Karpas-422 (cell line): ENCODE measurements around the gene SYCP3. TPM values are rescaled to one million over a fixed set of nuclear protein-coding genes. Genes with fewer than 3 reads are reported as not detected.

ENCODE experiments used
- DNase-seq: peaks from one replicate; pipeline ENCODE4 v3.0.0-alpha.2; 2015
- H2AFZ ChIP-seq: fragments of 200-600 bp; sonication (generic); 2 replicates; pipeline ENCODE4 v1.6.1; 2014; ENCODE audit warnings: antibody characterized with exemption, low read length, mixed read lengths
- H3K27ac ChIP-seq: fragments of 200-600 bp; sonication (generic); 2 replicates; pipeline ENCODE4 v1.5.1; 2014; ENCODE audit warnings: mild to moderate bottlenecking, low read length, moderate library complexity
- H3K27me3 ChIP-seq: fragments of 200-600 bp; sonication (generic); 2 replicates; pipeline ENCODE4 v1.6.1; 2014; ENCODE audit warnings: low read length, mixed read lengths
- H3K36me3 ChIP-seq: fragments of 200-600 bp; sonication (generic); 2 replicates; pipeline ENCODE4 v1.6.1; 2014; ENCODE audit warnings: low read length, mixed read lengths; ENCODE audit not compliant: insufficient read depth
- H3K4me1 ChIP-seq: fragments of 200-600 bp; sonication (generic); 2 replicates; pipeline ENCODE4 v1.6.1; 2014; ENCODE audit warnings: mild to moderate bottlenecking, low read length, mixed read lengths
- H3K4me2 ChIP-seq: fragments of 200-600 bp; sonication (generic); 2 replicates; pipeline ENCODE4 v1.6.1; 2014; ENCODE audit warnings: low read length, low read depth, mild to moderate bottlenecking; ENCODE audit not compliant: poor library complexity, severe bottlenecking
- H3K4me3 ChIP-seq: fragments of 200-600 bp; sonication (generic); 2 replicates; pipeline ENCODE4 v1.5.1; 2014; ENCODE audit warnings: mild to moderate bottlenecking, antibody characterized with exemption, low read length, mixed read lengths
- H3K79me2 ChIP-seq: fragments of 200-600 bp; sonication (generic); 2 replicates; pipeline ENCODE4 v1.6.1; 2014; ENCODE audit warnings: mild to moderate bottlenecking, low read length, mixed read lengths
- H3K9ac ChIP-seq: fragments of 200-600 bp; sonication (generic); 2 replicates; pipeline ENCODE4 v1.6.0; 2014; ENCODE audit warnings: low read length
- H3K9me2 ChIP-seq: fragments of 200-600 bp; sonication (generic), shearing (Covaris generic); replicated peaks from 2 replicates; pipeline ENCODE4 v1.6.0; 2014; ENCODE audit warnings: mild to moderate bottlenecking, low read length, moderate library complexity; ENCODE audit not compliant: insufficient read depth
- H3K9me3 ChIP-seq: fragments of 300-700, 200-600 bp; sonication (generic); 2 replicates; pipeline ENCODE4 v1.6.1; 2014; ENCODE audit warnings: low read length, mixed read lengths
- H4K20me1 ChIP-seq: fragments of 200-600 bp; sonication (generic); 2 replicates; pipeline ENCODE4 v1.6.1; 2014; ENCODE audit warnings: mild to moderate bottlenecking, antibody characterized with exemption, low read length, low read depth; ENCODE audit not compliant: insufficient read depth
- total RNA-seq: library from RNA; depleted of rRNA; stranded (reverse); fragments of >200 nt; shearing (Covaris generic); gene quantifications from 2 replicates; pipeline ENCODE4 v1.2.3, GENCODE V29; 2014; ENCODE audit warnings: low replicate concordance

The SYCP3 gene
- total RNA-seq, 1 experiment from 2014 or later = not detected

GRCh38 chr12:101703487-101703886 is 35.8 kb downstream of the SYCP3 start:
- Histone ChIP-seq H3K79me2 (no peaks in the 10 kb centered on the region), H3K4me2 (no peak overlapping the region)

GRCh38 chr12:101700299-101700820 is 38.9 kb downstream of the SYCP3 start:
- H3K9me2 ChIP-seq = no peaks in the 10 kb centered on the region
- no peaks in the 10 kb centered on the region for H3K79me2 ChIP-seq
- no peak overlapping the region for H3K4me2 ChIP-seq

More at GRCh38 chr12:101703487-101703886, 35.8 kb downstream of the SYCP3 start:
- no peaks in the 10 kb centered on the region for H3K36me3 ChIP-seq
- no peaks in the 10 kb centered on the region for H3K9me3 ChIP-seq
- H3K27me3 ChIP-seq = no peaks in the 10 kb centered on the region
- H2AFZ ChIP-seq = no peak overlapping the region
- no peak overlapping the region for H3K9ac ChIP-seq
- H3K9me2 ChIP-seq = no peaks in the 10 kb centered on the region
- no peaks in the 10 kb centered on the region for H4K20me1 ChIP-seq
- no peaks in the 10 kb centered on the region for H3K4me1 ChIP-seq
- no peak overlapping the region for H3K4me3 ChIP-seq
- no peak for DNase-seq
- H3K27ac ChIP-seq = no peak overlapping the region

GRCh38 chr12:101698800-101699347 is 40.4 kb downstream of the SYCP3 start:
- H3K4me2 ChIP-seq = no peak overlapping the region
- no peaks in the 10 kb centered on the region for H3K9me3 ChIP-seq
- H3K4me3 ChIP-seq = no peak overlapping the region
- no peaks in the 10 kb centered on the region for H3K79me2 ChIP-seq
- no peak overlapping the region for H3K27ac ChIP-seq
- no peaks in the 10 kb centered on the region for H3K27me3 ChIP-seq
- no peak for DNase-seq
- H4K20me1 ChIP-seq = no peaks in the 10 kb centered on the region
- no peaks in the 10 kb centered on the region for H3K4me1 ChIP-seq
- H2AFZ ChIP-seq = no peak overlapping the region
- no peak overlapping the region for H3K9ac ChIP-seq
- no peaks in the 10 kb centered on the region for H3K36me3 ChIP-seq
- no peaks in the 10 kb centered on the region for H3K9me2 ChIP-seq

More at GRCh38 chr12:101700299-101700820, 38.9 kb downstream of the SYCP3 start:
- no peaks in the 10 kb centered on the region for H3K4me1 ChIP-seq
- H2AFZ ChIP-seq = no peak overlapping the region
- H4K20me1 ChIP-seq = no peaks in the 10 kb centered on the region
- H3K9ac ChIP-seq = no peak overlapping the region
- H3K36me3 ChIP-seq = no peaks in the 10 kb centered on the region
- no peaks in the 10 kb centered on the region for H3K27me3 ChIP-seq
- DNase-seq = no peak
- no peak overlapping the region for H3K27ac ChIP-seq
- H3K9me3 ChIP-seq = no peaks in the 10 kb centered on the region
- no peak overlapping the region for H3K4me3 ChIP-seq

GRCh38 chr12:101697930-101698799 is 41.1 kb downstream of the SYCP3 start:
- H3K36me3 ChIP-seq = no peaks in the 10 kb centered on the region
- H3K4me1 ChIP-seq = no peaks in the 10 kb centered on the region
- no peaks in the 10 kb centered on the region for H3K27me3 ChIP-seq
- H3K9ac ChIP-seq = no peak overlapping the region
- no peaks in the 10 kb centered on the region for H4K20me1 ChIP-seq
- no peak overlapping the region for H2AFZ ChIP-seq
- no peak overlapping the region for H3K4me2 ChIP-seq
- H3K27ac ChIP-seq = no peak overlapping the region
- no peak for DNase-seq
- H3K9me3 ChIP-seq = no peaks in the 10 kb centered on the region
- H3K9me2 ChIP-seq = no peaks in the 10 kb centered on the region
- H3K4me3 ChIP-seq = no peak overlapping the region
- no peaks in the 10 kb centered on the region for H3K79me2 ChIP-seq

- no peaks in the 10 kb centered on the region for H3K9me3 ChIP-seq
- no peaks in the 10 kb centered on the region for H4K20me1 ChIP-seq
- H3K9me2 ChIP-seq = no peaks in the 10 kb centered on the region
- H3K27ac ChIP-seq = no peak within 1 kb of the TSS
- H3K27me3 ChIP-seq = no peaks in the 10 kb centered on the region
- H3K79me2 ChIP-seq = no peaks in the 10 kb centered on the region
- H3K9ac ChIP-seq = no peak within 1 kb of the TSS
- H3K4me1 ChIP-seq = no peaks in the 10 kb centered on the region
- no peak within 1 kb of the TSS for H3K4me2 ChIP-seq
- DNase-seq = no peak
- no peak within 1 kb of the TSS for H2AFZ ChIP-seq
- H3K36me3 ChIP-seq = no peaks in the 10 kb centered on the region
- no peak within 1 kb of the TSS for H3K4me3 ChIP-seq
Measured at GRCh38 chr12:101697197-101697929, 41.9 kb downstream of the SYCP3 start, which contains the start of gene CHPT1. Gene CHPT1, plus strand, starts transcription at chr12:101697640. Its CDS starts 222 bp downstream, at chr12:101697862.

- Histone ChIP-seq H3K4me3 (no peak overlapping the region), H3K4me1 (no peaks in the 10 kb centered on the region), H3K27me3 (no peaks in the 10 kb centered on the region), H3K27ac (no peak overlapping the region), H3K9me3 (no peaks in the 10 kb centered on the region), H2AFZ (no peak overlapping the region), H3K79me2 (no peaks in the 10 kb centered on the region), H3K9ac (no peak overlapping the region), H3K9me2 (no peaks in the 10 kb centered on the region), H3K4me2 (no peak overlapping the region), H4K20me1 (no peaks in the 10 kb centered on the region), H3K36me3 (no peaks in the 10 kb centered on the region)
- no peak for DNase-seq
Measured at GRCh38 chr12:101696251-101697196, 42.7 kb downstream of the SYCP3 start.

- Histone ChIP-seq H3K27me3 (no peaks in the 10 kb centered on the region), H3K9ac (no peak overlapping the region), H2AFZ (no peak overlapping the region), H3K79me2 (no peaks in the 10 kb centered on the region), H3K4me3 (no peak overlapping the region), H3K4me2 (no peak overlapping the region), H3K4me1 (no peaks in the 10 kb centered on the region), H4K20me1 (no peaks in the 10 kb centered on the region), H3K36me3 (no peaks in the 10 kb centered on the region), H3K9me3 (no peaks in the 10 kb centered on the region), H3K27ac (no peak overlapping the region), H3K9me2 (no peaks in the 10 kb centered on the region)
- DNase-seq = no peak
Measured at GRCh38 chr12:101695706-101696105, 43.6 kb downstream of the SYCP3 start.
